ENCODE results near the gene PTCSC3.
A peak's percentile ranks its signal among the peaks of the same experiment; 100 is the strongest.
"Not testable (repeated sequence)": the region's sequence is repeated elsewhere in the genome, so short reads cannot be mapped to it uniquely, and the experiment has no call there.

Gene PTCSC3

DNA sequence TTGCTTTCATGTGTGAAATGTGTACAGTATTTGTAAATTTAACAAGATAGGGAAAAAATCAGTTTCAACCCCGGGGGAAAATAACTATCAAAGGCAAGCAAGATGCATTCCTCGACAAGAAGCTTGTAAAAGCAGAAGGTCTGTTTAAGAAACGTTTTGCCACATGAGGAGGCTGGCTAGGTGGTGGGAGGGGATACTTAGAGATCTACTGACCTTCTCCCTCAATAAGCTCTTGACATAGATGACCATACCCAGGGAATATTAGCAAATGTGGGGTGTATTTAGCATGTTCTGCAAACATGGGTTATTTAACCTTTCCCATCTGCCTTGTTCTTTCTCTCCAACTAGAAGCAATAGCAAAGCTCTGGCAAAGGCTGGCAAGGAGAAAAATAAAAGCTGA, 4.9 kb downstream of the PTCSC3 start:
- DNase-seq, result no peak

DNA sequence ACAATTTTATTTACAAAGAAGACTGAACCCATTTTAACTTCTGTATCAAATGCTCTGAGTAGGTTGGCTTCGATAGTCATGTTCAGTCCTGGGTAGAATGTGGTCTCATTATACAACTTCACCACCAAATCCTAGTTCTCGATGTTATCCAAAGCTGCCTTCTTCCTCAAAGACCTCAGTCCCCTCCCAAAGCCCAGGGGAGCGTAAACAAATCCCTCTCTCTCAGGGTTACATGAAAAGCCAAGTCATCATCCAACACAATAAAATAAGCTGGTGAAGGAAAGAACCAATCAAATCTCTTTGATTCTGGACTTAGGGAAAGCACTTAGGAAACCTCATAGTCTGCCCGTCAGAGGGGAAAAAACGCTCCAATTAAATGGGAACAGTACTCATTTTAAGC, 9.1 kb downstream of the PTCSC3 start:
- DNase-seq, result no peak

DNA sequence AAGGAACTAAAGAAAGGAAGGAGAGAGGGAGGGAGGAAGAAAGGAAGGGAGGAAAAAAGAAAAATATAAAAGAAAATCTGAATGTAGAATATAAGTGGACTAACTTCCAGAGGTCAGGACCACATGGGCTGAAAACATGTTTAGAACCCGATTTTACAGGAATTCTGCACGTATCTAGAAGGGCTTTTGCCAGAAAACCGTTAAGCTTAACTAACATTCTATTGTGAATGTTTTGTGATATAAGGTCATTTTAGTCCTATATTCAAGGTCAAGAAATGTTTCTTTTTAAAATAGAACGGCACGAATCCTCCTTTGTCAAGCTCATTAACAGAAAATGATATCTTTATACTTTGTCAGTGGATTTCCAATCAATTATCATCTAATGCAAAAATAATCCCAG, 13.1 kb downstream of the PTCSC3 start:
- no peak for DNase-seq

DNA sequence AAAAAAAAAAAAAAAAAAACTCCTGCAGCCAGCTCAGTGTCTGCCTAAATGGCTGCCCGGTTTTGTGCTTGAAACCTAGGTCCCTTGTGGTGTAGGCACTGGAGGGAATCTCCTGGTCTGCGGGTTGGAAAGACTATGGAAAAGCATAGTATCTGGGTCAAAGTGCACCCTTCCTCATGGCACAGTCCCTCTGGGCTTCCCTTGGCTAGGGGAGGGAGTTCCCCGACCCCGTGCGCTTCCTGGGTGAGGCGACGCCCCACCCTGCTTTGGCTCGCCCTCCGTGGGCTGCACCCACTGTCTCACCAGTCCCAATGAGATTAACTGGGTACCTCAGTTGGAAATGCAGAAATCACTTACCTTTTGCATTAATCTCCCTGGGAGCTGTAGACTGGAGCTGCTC, 14.3 kb downstream of the PTCSC3 start:
- no peak for DNase-seq

DNA sequence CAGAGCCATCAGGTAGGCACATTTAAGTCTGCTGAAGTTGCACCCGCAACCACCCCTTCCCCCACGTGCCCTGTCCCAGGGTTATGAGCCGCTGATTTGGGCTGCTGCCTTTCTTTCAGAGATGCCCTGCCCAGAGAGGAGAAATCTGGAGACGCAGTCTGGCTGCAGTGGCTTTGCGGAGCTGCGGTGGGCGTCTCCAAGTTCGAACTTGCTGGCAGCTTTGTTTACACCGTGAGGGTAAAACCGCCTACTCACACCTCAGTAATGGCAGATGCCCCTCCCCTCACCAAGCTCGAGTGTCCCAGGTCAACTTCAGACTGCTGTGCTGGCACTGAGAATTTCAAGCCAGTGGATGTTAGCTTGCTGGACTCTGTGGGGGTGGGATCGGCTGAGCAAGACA, 14.7 kb downstream of the PTCSC3 start:
- DNase-seq, result no peak

DNA sequence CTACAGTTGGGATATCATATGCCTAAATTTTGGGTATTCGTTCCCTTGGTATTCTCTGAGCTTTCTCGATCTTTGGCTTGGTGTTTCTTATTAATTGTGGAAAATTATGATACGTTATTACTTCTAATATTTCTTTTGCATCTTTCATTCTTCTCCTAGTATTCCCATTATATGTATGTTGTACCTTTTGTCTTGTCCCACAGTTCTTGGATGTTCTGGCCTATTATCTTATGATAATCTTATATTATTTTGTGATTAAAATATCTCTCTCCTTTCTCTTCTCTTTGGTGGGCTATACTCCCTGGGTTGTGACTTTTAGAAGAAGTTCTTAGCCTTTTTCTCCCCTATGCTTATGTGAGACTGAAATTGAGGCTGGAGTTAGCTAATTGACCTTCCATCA, 25.2 kb downstream of the PTCSC3 start:
- no peak for DNase-seq

DNA sequence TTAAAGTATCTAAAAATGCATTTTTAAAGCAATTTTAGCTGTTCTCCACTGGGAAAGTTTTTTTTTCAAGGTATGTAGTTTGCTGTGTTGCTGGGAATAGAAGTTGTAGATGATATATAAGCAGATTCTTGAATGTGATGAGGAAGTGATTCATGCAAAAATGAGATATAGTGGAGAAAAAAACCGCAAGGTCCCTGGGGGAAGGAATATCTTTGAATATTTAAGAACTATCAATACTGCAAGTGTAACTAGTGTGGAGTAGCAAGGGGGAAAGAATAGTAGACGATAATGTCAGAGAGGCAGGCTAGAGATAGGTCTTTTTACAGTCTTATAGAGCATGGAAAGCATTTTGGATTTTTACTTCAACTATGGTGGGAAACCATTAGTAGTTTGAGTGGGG, 42.5 kb downstream of the PTCSC3 start:
- no peak for DNase-seq

DNA sequence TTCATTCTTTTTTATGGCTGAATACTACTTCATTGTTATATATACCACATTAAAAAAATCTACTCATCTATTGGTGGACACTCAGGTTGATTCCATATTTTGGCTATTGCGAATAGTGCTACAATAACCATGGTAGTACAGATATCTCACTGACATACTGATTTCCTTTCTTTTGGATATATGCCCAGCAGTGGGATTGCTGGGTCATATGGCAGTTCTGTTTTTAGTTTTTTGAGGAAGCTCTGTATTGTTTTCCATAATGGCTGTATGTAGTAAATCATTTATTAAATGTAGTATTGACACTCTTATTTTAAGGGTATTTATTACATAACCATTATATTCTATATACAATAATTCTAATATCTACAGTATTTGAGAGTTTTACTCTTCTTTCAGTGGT, 43.7 kb downstream of the PTCSC3 start:
- no peak for DNase-seq

DNA sequence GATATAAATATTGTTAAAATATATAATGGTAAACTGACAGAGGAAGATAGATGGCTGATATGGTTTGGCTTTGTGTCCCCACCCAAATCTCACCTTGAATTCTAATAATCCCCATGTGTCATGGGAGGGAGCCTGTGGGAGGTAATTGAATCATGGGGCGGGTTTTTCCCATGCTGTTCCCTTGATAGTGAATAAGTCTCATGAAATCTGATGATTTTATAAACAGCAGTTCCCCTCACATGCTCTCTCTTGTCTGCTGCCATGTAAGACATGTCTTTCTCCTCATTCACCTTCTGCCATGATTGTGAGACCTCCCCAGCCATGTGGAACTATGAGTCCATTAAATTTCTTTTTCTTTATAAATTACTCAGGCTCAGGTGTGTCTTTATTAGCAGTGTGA, 46.3 kb downstream of the PTCSC3 start:
- no peak for DNase-seq

DNA sequence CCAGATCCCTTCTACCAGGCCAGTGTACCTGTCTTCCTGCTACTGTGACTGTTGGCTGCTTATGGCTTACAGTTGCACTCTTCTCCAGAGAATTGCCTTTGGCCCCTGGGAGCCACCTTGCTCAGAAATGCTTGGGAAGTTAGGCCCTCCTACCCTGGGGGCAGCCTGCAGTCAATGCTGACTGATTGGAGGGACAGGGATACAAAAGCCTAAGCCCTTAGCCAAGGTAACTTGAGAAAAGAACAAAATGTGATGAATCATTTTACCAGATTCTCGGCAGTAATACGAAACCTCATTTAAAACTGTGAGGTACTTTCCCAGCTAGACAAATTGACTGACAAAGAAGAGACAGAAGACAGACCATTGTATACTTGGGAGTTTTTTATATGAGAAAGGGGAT, 47.3 kb downstream of the PTCSC3 start:
- DNase-seq, result no peak

DNA sequence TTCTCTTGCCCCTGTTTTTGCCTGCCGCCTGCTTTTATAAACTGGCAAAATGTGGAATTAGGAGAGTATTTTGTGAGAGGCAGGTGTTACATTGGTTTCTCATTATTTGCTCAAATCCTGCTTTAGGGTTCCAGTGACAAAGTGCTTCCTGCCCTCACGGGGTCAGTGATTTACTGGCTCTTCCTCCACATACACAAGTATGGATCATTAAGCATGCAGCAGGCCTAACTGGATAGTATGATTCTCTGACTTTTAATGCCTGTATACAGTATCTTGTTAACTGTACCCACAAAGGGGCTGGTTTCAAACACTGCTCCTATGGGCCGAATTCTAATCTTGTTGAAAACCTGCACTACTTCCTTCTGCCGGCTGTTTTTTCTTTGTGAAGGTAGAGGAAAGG, 63.2 kb downstream of the PTCSC3 start:
- peak; percentile 60 for DNase-seq

DNA sequence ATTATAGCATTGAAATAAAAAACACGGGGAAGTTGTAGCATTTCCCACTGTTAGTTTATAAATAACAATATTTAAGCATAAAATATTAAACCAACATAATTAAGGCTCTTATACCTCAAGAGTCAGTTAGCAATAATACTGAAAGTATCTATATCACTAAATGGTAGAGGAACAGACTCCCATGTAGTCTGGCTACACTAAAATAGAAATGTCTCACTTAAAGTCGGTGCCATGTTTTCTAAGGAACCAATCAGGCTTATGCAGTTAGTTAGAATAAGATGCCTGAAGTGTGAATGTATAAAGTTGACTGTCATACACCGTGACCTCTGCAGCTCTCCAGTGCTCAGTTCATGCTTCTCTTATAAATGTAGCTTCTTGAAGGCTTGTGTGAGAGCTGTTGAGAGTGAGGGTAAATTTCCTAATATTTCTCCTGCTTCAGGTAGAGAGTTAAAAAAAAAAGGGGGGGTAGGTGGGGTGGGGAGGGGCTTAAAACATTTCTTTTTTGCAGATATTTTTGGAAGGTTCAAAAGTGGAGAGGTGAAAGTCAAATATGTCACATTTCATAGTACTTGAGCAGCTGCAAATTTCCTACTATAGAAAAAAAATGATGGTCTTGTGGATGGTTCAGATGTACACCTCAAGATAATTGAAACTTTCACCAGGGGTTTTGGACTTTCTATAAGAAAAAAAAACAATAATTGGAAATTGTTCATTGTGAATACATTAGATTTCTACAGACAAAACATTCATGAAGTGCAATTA, 64.5 kb downstream of the PTCSC3 start:
- DNase-seq, result no peak

DNA sequence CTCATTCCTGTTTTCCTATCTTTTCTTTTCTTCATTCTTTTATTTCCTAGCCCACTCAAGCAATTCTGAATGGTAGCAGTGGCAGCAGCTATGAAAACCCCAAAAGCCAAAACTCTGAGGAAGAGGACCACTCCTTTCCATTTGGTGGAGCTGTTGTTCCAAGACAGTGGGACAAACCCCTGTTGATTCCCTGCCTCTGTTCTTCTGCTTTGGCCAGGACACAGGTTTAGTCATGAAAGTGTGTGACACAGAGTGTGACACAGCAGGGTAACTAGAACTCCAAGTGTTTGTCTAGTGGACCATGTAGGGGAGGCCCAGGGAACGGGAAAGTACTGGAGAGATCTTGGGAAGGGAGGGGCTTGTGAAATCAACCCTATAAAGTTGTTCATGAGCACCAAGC, 71.1 kb downstream of the PTCSC3 start:
- DNase-seq, result no peak

DNA sequence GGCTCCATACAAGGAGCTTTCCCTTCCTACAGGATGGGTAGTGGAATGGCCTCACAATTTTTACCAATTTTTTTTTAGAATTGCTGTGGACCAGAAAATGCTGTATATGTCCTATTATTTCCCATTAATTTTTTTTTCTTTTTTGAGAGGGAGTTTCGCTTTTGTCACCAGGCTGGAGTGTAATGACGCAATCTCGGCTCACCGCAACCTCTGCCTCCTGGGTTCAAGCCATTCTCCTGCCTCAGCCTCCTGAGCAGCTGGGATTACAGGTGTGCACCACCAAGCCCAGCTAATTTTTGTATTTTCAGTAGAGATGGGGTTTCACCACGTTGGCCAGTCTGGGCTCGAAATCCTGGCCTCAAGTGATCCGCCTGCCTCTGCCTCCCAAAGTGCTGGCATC, 72.3 kb downstream of the PTCSC3 start:
- DNase-seq, result not testable (repeated sequence)

DNA sequence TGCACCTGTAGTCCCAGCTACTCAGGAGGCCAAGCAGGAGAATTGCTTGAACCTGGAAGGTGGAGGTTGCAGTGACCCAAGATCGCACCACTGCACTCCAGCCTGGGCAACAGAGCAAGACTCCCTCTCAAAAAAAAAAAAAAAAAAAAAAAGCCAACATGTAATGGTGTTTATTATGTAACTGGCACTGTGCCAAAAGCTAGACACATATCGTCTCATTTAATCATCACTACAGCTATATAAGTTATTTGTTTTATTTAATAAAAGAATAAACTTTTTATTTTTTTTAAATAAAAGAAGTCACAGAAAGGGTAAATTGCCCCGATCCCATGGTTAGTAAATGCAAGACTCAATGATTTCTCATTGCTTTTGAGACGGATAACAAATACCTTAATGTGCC, 76.9 kb downstream of the PTCSC3 start:
- no peak for DNase-seq

DNA sequence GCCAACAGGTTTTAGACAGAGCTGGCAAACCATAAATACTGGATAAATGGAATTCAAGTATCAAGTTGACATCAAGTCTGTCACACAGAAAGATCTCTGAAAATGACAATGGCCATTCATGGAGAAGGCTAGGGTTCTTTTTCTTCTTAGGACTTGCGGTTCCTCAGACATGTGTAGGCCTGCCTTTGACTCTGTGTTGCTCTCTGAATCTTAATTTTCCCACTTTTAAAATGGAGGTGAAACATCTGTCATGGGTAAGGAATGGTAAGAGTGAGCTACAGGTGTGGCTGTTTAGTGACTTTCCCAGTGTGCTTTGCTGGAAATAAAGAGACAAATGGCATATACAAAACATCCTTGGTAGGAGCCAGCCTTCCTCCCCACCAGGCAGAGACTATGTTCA, 79.2 kb downstream of the PTCSC3 start:
- DNase-seq, result no peak

DNA sequence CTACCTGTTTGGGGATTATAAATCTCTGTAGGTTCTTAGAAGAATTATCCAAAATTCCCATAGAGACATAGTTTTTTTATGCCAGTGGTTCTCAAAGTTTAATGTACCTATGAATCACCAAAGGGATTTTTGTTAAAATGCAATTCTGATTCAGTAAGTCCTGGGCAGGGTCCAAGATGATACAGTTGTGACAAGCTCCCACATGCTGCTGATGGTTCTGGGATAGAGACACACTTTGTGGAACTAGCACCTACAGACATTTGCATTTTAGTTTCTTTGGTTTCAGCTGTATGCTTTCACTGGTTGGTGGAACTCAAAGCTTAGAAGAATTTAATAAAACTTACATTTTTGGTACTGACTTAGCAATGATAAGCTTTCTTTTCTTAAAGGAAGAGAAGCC, 80.4 kb downstream of the PTCSC3 start:
- no peak for DNase-seq

DNA sequence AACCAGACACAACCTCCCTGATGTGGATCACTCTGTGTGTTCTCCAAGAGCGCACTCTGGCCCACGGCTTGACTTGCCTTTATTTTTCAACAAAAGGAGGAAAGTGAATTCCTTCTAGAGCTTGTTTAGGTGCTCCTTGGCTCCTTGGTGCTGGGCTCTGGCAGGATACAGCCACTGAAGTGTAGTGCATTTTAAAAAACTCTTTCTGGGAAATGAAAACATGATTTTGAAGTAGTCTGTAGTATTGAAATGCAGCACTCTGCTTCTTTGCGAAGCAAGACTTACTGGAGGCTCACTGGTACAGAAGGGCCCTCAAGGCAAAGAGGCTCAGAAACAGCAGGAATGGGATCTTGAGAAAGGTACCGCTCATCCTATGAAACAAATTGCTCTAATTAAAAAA, 81.6 kb downstream of the PTCSC3 start:
- no peak for DNase-seq

DNA sequence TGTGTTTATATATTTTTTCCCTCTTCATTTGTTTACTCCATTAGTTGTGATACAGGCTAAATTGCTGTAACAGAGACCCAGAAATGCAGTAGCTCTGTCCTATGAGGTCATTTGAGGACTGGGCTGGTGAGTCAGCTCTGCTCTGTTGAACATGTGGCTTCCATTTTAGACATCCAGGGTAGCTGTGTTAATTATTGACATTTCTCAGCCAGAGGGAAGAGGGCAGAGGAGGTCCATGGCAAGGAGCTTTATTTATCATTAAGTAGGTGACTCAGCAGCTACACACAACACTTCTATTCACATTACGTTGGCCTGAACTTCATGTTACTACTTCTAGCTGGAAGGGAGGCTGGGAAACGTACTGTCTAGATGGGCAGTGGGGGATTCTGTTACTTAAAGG, 85.4 kb downstream of the PTCSC3 start:
- no peak for DNase-seq

DNA sequence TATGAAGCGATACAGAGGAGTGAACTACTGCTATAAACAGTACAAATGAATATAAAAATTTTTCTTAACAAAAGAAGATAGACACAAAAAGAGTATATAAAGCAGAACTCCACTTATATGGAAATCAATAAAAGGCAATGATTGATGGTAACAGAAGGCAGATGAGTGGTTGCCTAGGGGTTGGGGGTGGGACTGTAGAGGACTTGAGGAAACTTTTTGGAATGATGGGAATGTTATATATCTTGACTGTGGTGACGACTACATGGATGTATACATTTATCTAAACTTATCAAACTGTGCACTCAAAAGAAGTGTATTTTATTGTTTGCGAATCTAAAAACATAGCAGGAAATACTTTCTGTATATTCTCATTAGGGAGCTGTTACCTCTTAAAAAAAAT, 89.1 kb downstream of the PTCSC3 start:
- no peak for DNase-seq

DNA sequence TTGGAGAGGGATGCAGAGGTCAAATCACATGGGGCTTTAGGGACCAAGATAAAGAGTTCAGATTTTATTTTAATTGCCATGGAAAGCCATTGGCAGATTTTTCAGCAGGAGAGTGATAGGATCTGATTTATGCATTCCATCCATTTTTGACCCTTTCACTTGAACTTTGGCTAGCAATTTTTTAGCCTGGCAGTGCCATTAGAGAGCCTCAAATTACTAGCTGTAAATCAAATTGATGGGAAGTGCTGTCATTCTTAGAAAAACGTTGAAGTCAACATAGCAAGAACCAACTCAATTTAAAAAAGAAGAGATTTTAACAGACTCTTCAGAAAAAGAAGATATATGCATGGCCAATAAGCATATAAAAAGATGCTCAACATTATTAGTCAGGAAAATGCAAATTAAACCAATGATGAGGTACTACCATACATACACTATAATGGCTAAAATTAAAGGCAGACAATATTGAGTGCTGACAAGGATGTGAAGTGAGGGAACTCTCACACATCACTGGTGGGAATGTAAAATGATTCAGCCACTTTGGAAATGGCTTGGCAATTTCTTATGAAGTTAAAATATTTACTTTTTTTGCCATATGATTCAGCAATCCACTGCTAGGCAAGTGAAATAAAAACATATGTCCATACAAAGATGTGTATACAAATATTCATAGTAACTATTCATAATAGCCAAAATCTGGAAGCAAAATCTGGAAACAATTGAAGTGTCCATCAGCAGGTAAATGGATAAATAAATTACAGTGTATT, 89.7 kb downstream of the PTCSC3 start:
- DNase-seq, result no peak

DNA sequence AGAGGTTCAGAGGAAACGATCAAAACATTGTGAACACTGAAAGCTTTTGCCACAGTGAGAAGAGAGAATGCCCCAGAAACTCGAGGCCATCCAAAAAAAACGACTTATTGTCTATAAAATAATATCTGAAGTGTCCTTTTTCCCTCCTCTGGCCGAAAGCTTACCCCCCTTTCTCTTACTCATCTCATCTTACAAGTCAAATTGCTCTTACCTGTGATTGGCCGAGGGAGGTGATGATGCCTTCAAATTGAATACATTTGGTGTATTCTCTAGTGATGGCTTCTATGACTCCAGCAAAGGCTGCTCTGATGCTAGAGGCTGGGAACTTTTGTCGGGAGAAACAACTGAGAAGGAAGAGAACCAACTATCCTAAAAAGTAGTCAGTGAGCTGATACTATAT, 90.7 kb downstream of the PTCSC3 start:
- no peak for DNase-seq

All from NCI-H2081 treated with DMSO at 0.1 percent for 48 hours (cell line).